Measurements from ENCODE around the gene NFKB1.

GRCh38 chr4:102560571-102561341 is 59.6 kb downstream of the NFKB1 start:
- TF ChIP-seq, protein P1, sequence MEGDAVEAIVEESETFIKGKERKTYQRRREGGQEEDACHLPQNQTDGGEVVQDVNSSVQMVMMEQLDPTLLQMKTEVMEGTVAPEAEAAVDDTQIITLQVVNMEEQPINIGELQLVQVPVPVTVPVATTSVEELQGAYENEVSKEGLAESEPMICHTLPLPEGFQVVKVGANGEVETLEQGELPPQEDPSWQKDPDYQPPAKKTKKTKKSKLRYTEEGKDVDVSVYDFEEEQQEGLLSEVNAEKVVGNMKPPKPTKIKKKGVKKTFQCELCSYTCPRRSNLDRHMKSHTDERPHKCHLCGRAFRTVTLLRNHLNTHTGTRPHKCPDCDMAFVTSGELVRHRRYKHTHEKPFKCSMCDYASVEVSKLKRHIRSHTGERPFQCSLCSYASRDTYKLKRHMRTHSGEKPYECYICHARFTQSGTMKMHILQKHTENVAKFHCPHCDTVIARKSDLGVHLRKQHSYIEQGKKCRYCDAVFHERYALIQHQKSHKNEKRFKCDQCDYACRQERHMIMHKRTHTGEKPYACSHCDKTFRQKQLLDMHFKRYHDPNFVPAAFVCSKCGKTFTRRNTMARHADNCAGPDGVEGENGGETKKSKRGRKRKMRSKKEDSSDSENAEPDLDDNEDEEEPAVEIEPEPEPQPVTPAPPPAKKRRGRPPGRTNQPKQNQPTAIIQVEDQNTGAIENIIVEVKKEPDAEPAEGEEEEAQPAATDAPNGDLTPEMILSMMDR (IDR thresholded peaks at IDR 0.05), result no peak
- TF ChIP-seq POLR2AphosphoS5 (IDR thresholded peaks at IDR 0.05), result no peak
- no peak for TF ChIP-seq POLR2A (IDR thresholded peaks at IDR 0.05)
